Activated naive CD8-positive, alpha-beta T cell treated with anti-CD3 and anti-CD28 coated beads, Interleukin-2, amount 10 ng/mL, durations not matched to agents 7 days and 5 days (primary cell): Measurements from ENCODE around the gene CNST. TPM values are rescaled to one million over a fixed set of nuclear protein-coding genes. Genes with fewer than 3 reads are reported as not detected.

Experiments used
- ATAC-seq: fragments of 150-1000 bp; cut with Tn5 transposase; one replicate; pipeline ENCODE4 v1.10.0; 2021; ENCODE audit warnings: low read depth, moderate library complexity
- POLR2A ChIA-PET: fragments of 350-600 bp; sonication (Branson Sonifier 250); formaldehyde crosslinking; loops from one replicate; lab custom pipeline; 2021; ENCODE audit warnings: antibody characterized with exemption; lab: Charles Lee
- DNase-seq: peaks from one replicate; pipeline ENCODE4 v3.0.0; 2021
- H3K27ac Mint-ChIP-seq: one replicate; pipeline ENCODE4 v1.8.0; 2022; ENCODE audit warnings: mild to moderate bottlenecking, mixed read lengths
- H3K27me3 Mint-ChIP-seq: one replicate; pipeline ENCODE4 v1.8.0; 2022; ENCODE audit warnings: mild to moderate bottlenecking, moderate library complexity, mixed read lengths
- H3K36me3 Mint-ChIP-seq: one replicate; pipeline ENCODE4 v1.8.0; 2021; ENCODE audit warnings: mild to moderate bottlenecking, mixed read lengths
- H3K4me1 Mint-ChIP-seq: one replicate; pipeline ENCODE4 v1.8.0; 2021; ENCODE audit warnings: mixed read lengths
- H3K4me3 Mint-ChIP-seq: one replicate; pipeline ENCODE4 v1.8.0; 2022; ENCODE audit warnings: mild to moderate bottlenecking, moderate library complexity, mixed read lengths
- H3K9me3 Mint-ChIP-seq: one replicate; pipeline ENCODE4 v1.8.0; 2021; ENCODE audit warnings: mixed read lengths
- total RNA-seq, 2 experiments: library from RNA; stranded (reverse); gene quantifications; one replicate each; pipeline ENCODE4 v1.2.3, GENCODE V29; 2021

Gene CNST
- total RNA-seq: 10 to 100 TPM; 36.1 to 36.5 TPM

GRCh38 chr1:246566128-246566812 is at the start of gene CNST, which contains the start of gene TFB2M:
TSS of gene CNST (plus strand) at chr1:246566456. CDS start at chr1:246591563, 25,107 bp downstream.
TSS of gene TFB2M (minus strand) at chr1:246566261. CDS start at chr1:246566138, 123 bp downstream.
- H3K4me1 Mint-ChIP-seq: peaks cover 34% of the 10 kb centered on the region
- ATAC-seq (peak; percentile 85), DNase-seq (peak; percentile 93)
- H3K27ac Mint-ChIP-seq: peak within 1 kb of the TSS; percentile 96
- POLR2A ChIA-PET: interaction anchor here (1.0 to 3.2 kb wide), 3 partner anchors 39 to 765 kb away, joined by 3 to 19 read pairs (median 7); partner anchors contain the start of gene SMYD3
- no peaks in the 10 kb centered on the region for H3K9me3 Mint-ChIP-seq
- no peaks in the 10 kb centered on the region for H3K27me3 Mint-ChIP-seq
- peaks cover 6% of the 10 kb centered on the region for H3K36me3 Mint-ChIP-seq
- peak within 1 kb of the TSS; percentile 98 for H3K4me3 Mint-ChIP-seq

GRCh38 chr1:246517391-246517790 is 48.9 kb upstream of the CNST start:
- no peak for ATAC-seq
- DNase-seq: no peak
- no peak overlapping the region for H3K27ac Mint-ChIP-seq
- no peaks in the 10 kb centered on the region for H3K36me3 Mint-ChIP-seq
- POLR2A ChIA-PET: interaction anchor here (1.4 kb wide), 1 partner anchor 10 kb away, joined by 4 read pairs; the partner anchor contains the start of gene SMYD3
- H3K9me3 Mint-ChIP-seq: peaks cover 10% of the 10 kb centered on the region
- H3K4me1 Mint-ChIP-seq: peaks cover 4% of the 10 kb centered on the region
- H3K27me3 Mint-ChIP-seq: no peaks in the 10 kb centered on the region
- H3K4me3 Mint-ChIP-seq: no peak overlapping the region

- Mint-ChIP-seq H3K4me3 (no peak overlapping the region), H3K27ac (no peak overlapping the region), H3K9me3 (peaks cover 10% of the 10 kb centered on the region), H3K27me3 (no peaks in the 10 kb centered on the region), H3K4me1 (peaks cover 4% of the 10 kb centered on the region), H3K36me3 (no peaks in the 10 kb centered on the region)
- ATAC-seq (no peak), DNase-seq (no peak)
- POLR2A ChIA-PET: no interaction called here
Observed at GRCh38 chr1:246518456-246519205, 47.6 kb upstream of the CNST start.

- POLR2A ChIA-PET: no interaction called here
- Mint-ChIP-seq H3K27ac (no peak overlapping the region), H3K9me3 (peaks cover 8% of the 10 kb centered on the region), H3K4me3 (no peak overlapping the region), H3K27me3 (no peaks in the 10 kb centered on the region), H3K36me3 (no peaks in the 10 kb centered on the region), H3K4me1 (peaks cover under 1% of the 10 kb centered on the region)
- no peak for ATAC-seq
- DNase-seq: no peak
Observed at GRCh38 chr1:246519514-246519913, 46.7 kb upstream of the CNST start.

- H3K4me1 Mint-ChIP-seq: peaks cover 10% of the 10 kb centered on the region
- H3K27me3 Mint-ChIP-seq: peaks cover 2% of the 10 kb centered on the region
- peaks cover 11% of the 10 kb centered on the region for H3K36me3 Mint-ChIP-seq
- peak overlapping the region; percentile 46 for H3K27ac Mint-ChIP-seq
- H3K4me3 Mint-ChIP-seq: no peak overlapping the region
- no peak for DNase-seq
- H3K9me3 Mint-ChIP-seq: peaks cover 17% of the 10 kb centered on the region
- POLR2A ChIA-PET: interaction anchor here (1.6 to 2.6 kb wide), 2 partner anchors 19 to 40 kb away, joined by 7 to 20 read pairs; partner anchors contain the start of genes CNST, SMYD3 and TFB2M
- no peak for ATAC-seq
Observed at GRCh38 chr1:246526380-246526779, 39.9 kb upstream of the CNST start.

- Mint-ChIP-seq H3K9me3 (peaks cover 19% of the 10 kb centered on the region), H3K27me3 (peaks cover 7% of the 10 kb centered on the region), H3K27ac (peak overlapping the region; percentile 95), H3K36me3 (peaks cover 11% of the 10 kb centered on the region), H3K4me3 (peak overlapping the region; percentile 64), H3K4me1 (peaks cover 10% of the 10 kb centered on the region)
- DNase-seq (no peak), ATAC-seq (no peak)
- POLR2A ChIA-PET: interaction anchor here (1.3 to 2.6 kb wide), 3 partner anchors 20 to 40 kb away, joined by 3 to 20 read pairs (median 7); partner anchors contain the start of genes CNST, SMYD3 and TFB2M
Observed at GRCh38 chr1:246526915-246527314, 39.3 kb upstream of the CNST start.

- Mint-ChIP-seq H3K27me3 (peaks cover 11% of the 10 kb centered on the region), H3K4me3 (peak overlapping the region; percentile 64), H3K36me3 (peaks cover 11% of the 10 kb centered on the region), H3K4me1 (peaks cover 10% of the 10 kb centered on the region), H3K9me3 (peaks cover 19% of the 10 kb centered on the region), H3K27ac (peak overlapping the region; percentile 95)
- POLR2A ChIA-PET: interaction anchor here (0.6 to 2.6 kb wide), 4 partner anchors 20 to 404 kb away, joined by 3 to 20 read pairs (median 5); partner anchors contain the start of genes AHCTF1, CNST, SMYD3 and TFB2M
- peak; percentile 52 for DNase-seq
- ATAC-seq: peak; percentile 94
Observed at GRCh38 chr1:246527402-246528088, 38.7 kb upstream of the CNST start.

- no peak for DNase-seq
- Mint-ChIP-seq H3K4me3 (no peak overlapping the region), H3K4me1 (peaks cover 10% of the 10 kb centered on the region), H3K27ac (no peak overlapping the region), H3K27me3 (peaks cover 11% of the 10 kb centered on the region), H3K9me3 (peaks cover 19% of the 10 kb centered on the region), H3K36me3 (peaks cover 11% of the 10 kb centered on the region)
- POLR2A ChIA-PET: no interaction called here
- ATAC-seq: no peak
Observed at GRCh38 chr1:246528933-246529731, 37.1 kb upstream of the CNST start.

- DNase-seq (no peak), ATAC-seq (no peak)
- Mint-ChIP-seq H3K4me1 (peaks cover 10% of the 10 kb centered on the region), H3K9me3 (peaks cover 19% of the 10 kb centered on the region), H3K4me3 (no peak overlapping the region), H3K27ac (no peak overlapping the region), H3K36me3 (peaks cover 11% of the 10 kb centered on the region), H3K27me3 (peaks cover 11% of the 10 kb centered on the region)
- POLR2A ChIA-PET: no interaction called here
Observed at GRCh38 chr1:246530482-246530881, 35.8 kb upstream of the CNST start.

- Mint-ChIP-seq H3K9me3 (peaks cover 17% of the 10 kb centered on the region), H3K4me1 (peaks cover 5% of the 10 kb centered on the region), H3K4me3 (no peak overlapping the region), H3K27me3 (peaks cover 11% of the 10 kb centered on the region), H3K27ac (no peak overlapping the region), H3K36me3 (peaks cover 7% of the 10 kb centered on the region)
- ATAC-seq (no peak), DNase-seq (no peak)
- POLR2A ChIA-PET: no interaction called here
Observed at GRCh38 chr1:246532519-246532918, 33.7 kb upstream of the CNST start.

GRCh38 chr1:246533371-246533905 is 32.8 kb upstream of the CNST start:
- Mint-ChIP-seq H3K9me3 (peaks cover 17% of the 10 kb centered on the region), H3K4me1 (no peaks in the 10 kb centered on the region), H3K27me3 (peaks cover 11% of the 10 kb centered on the region), H3K4me3 (no peak overlapping the region), H3K27ac (no peak overlapping the region), H3K36me3 (peaks cover 4% of the 10 kb centered on the region)
- ATAC-seq (no peak), DNase-seq (no peak)
- POLR2A ChIA-PET: no interaction called here

GRCh38 chr1:246534114-246534513 is 32.1 kb upstream of the CNST start:
- Mint-ChIP-seq H3K4me3 (no peak overlapping the region), H3K9me3 (peaks cover 16% of the 10 kb centered on the region), H3K27ac (no peak overlapping the region), H3K4me1 (no peaks in the 10 kb centered on the region), H3K36me3 (peaks cover 5% of the 10 kb centered on the region), H3K27me3 (peaks cover 11% of the 10 kb centered on the region)
- no peak for DNase-seq
- POLR2A ChIA-PET: no interaction called here
- no peak for ATAC-seq
